ENCODE measurements around the gene SERTM2.
A peak's percentile ranks its signal among the peaks of the same experiment; 100 is the strongest.
"Not testable (repeated sequence)": the region's sequence is repeated elsewhere in the genome, so short reads cannot be mapped to it uniquely, and the experiment has no call there.

SERTM2 gene

DNA sequence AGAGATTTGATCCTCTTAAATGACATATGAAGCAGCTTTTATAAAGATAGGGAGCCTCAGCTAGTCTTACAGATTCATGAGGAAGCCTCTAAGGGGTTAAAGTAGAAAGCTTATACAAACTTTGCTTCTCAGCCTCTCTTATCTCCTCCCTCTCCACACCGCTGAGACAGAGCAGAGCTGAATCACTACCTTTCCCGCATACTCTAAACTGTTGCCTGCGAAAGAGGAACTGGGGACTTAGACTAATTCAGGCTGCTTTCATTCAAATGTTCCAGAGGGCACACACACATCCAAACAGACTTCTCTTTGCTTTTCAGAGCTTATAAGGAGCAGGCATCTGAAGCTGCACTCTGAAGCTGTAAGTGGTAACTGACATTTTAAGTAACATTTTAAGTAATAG, at the start of gene SERTM2:
SERTM2 (plus strand) TSS at position 169 of the 400 bp plus-strand sequence. CDS start 7,213 bp downstream, outside the sequence.
- peak; percentile 34 for DNase-seq

GRCh38 chrX:111465669-111466068, 45.8 kb upstream of the SERTM2 start:
- no peak for DNase-seq

GRCh38 chrX:111467896-111468295, 43.5 kb upstream of the SERTM2 start:
- no peak for DNase-seq

DNA sequence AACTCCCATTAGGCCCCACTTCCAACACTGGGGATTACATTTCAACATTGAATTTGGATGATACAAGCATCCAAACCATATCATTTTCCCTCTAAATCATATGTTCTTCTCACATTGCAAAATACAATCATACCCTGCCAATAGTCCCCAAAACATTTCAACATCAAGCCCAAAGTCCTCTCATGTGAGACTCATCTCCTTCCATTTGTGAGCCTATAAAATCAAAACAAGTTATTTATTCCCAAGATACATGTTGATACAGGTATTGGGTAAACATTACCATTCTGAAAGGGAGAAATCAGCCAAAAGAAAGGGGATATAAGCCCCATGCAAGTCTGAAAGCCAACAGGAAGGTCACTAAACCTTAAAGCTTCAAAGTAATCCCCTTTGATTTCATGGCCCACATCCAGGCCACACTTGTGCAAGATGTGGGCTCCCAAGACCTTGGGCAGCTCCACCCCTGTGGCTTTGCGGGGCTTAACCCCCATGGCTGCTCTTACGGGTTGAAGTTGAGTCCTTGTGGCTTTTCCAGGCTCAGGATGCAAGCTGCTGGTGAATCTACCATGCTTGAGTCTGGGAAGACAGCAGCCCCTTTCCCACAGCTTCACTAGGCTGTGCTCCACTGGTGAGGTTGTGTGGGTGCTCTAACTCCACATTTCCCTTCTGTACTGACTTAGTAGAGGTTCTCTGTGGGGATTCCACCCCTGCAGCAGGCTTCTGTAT, 40.6 kb upstream of the SERTM2 start:
- DNase-seq: no peak

- DNase-seq: no peak
Observed at GRCh38 chrX:111481896-111482295, 29.5 kb upstream of the SERTM2 start.

DNA sequence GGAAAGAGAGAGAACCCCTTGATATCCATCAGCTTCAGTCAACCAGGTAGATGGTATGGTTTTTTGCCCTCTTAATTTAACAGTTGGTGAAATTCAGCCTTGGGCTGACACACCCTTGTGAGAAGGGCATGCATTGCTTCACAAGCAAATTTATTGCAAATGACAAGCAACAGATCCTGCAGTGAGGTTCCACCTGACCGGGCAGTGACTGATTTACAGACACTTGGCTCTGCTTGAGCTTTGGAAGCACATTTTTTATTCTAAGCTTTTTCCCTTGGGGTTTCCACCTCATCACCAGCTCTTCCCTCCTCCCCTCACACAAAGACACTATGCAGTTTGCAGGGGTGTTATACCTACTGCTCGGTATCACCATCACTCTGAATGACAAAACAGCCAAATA, 28.3 kb upstream of the SERTM2 start:
- no peak for DNase-seq

DNA sequence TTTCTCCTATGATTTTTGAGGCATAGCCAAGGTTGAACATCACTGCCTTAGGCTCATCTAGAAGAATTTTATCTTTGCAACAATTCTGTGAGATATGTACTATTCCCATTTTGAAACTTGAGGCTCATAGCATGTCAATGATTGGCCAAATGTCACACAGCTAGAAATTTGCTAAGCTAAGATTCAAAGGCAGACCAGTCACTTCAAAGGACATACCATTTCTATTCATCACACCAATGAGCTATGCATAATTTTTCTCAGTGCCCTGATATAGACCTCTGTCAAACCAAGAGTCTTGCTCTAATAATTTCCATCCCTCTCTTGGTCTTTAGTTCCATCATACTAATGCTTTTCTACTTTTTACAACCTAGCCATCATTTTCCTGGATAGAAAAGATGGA, 27.6 kb upstream of the SERTM2 start:
- DNase-seq: no peak

DNA sequence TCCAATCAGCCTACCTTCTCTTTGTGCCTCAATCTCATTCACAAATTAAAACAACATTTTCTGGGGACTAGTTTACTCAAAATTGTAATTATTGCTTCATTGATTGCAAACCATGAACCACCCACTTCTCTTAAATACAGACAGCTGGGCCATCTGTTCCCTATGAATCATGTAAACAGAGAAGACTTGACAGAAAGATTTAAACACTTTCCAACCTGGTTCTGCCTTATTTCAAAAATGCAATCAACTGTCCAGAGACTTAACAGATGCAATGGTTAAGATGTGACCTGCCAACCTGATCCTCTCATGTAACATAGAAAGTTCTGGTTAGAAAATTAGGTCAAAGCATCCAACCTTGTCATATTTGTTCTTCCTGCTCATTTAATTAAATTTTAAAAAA, 20.8 kb upstream of the SERTM2 start:
- no peak for DNase-seq

- DNase-seq: no peak
Observed at GRCh38 chrX:111492085-111492484, 19.4 kb upstream of the SERTM2 start.

DNA sequence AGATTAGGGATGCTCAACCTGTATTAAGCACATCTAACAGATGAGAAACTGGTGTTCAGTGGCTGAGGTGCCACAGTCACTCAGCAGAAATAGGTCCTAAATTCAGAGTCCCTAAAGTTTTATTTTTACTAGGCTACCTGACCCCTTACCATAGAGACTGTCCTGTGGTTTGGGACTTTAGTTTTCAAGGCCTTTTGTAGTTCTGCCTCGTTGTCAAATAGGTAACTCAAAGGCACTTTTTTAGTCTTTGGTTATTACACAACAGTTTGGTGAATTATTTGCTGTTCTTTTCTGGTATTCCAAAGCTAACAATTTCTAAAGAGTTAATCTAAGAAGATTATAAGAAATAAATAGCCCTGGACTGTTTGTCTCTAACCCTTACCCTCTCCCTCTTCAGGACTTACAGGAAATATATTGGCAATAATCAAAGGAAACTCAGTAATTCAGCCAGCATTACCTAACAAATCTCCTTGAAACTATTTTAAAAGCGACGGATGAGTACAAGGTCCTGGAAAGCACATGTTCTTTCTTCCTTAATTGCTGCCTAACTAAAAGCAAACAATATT, 12.8 kb upstream of the SERTM2 start:
- DNase-seq: no peak

DNA sequence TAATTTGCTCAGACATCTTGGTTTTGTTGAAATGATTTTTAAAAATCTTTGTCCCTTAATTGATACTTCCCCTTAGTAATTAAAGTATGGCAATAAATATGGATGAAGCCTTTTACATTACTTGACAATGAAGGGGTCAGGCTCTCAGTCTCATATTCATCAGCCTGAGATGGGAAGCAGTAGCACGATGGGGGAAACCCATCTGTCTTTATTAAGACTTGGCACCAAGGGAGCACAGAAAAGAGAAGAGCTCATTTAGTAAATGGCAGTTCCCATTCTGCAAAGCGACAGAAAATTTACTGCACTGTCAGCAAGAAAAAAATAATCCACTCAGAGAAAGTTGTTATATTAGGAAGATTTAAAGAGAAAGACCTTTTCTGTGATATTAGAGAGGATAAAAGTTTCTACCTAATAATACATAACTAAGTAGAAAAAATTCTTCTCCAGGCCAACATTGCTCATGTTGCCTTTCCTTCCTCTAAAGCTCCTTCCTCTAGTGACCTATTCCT, 7.9 kb upstream of the SERTM2 start:
- no peak for DNase-seq

DNA sequence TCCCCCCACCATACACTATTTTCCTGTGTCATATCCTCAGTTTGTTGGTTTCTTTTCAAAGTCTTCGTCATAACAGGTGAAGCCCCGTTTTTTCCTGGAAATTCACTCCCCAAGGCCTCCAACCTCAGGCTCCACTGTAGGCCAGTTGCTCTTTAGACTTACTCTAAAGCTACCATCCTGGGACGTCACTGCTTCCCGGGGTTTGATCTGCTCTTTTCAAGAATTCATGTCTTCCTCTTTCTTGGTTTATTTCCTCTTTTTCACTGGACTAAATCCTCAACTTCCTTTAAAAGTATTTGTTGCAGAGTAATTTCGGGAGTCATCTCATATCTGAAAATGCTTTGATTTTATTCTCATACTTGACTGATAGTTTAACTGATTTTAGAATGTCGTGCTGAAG, 6.5 kb upstream of the SERTM2 start:
- DNase-seq: no peak

DNA sequence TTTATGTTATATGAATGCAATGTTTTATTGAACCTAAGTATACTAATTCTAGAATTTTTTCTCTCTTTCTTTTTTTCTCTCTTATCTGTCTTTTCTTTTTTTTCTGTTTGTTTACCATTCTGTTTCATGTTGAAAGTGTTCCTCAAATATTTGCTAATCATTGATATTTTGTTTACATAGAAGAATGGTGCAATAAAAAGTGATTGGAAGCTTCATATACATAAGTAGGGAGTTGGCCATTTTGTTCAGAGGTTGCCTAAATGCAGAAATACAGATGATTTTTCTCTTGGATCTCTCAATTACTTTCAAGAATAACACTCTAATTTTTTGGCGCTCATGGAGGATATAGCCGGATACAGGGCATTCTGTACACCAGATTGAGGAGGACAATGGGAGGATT, 5.7 kb upstream of the SERTM2 start:
- no peak for DNase-seq

DNA sequence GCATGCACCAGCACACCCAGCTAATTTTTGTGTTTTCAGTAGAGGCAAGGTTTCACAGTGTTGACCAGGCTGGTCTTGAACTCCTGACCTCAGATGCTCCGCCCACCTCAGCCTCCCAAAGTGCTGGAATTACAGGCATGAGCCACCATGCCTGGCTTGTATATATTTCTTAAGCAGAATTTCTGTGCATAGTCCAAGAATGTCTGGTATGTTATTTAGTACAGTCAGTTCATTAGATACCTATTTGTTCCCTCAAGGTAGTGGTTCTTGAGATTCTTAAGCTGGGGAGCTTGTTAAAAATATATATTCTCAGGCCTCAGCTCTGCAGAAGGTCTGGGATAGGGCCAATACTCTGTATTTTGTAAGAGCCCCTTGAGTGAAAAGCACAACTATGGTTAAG, 4.6 kb upstream of the SERTM2 start:
- DNase-seq: no peak

DNA sequence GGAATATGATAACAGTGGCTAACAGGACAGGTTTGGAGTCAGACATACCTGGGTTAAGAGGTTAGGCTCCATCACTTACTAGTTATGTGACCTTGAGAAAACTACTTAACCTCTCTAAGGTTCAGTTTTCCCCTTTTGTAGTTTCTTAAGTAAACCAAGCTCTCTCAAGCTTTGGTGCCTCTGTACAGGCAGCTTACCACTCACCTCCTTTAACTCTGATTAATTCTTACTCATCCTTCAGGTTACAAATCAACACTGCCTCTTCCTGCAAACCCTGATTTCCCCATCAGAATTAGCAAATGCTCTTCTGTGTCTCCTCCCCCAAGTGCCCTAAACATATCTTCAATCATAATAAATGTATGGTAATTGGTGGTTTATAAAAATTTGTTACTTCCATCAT, 3.5 kb upstream of the SERTM2 start:
- DNase-seq: no peak

GRCh38 chrX:111515298-111515697, 3.9 kb downstream of the SERTM2 start:
- no peak for DNase-seq

GRCh38 chrX:111518667-111519066, 7.2 kb downstream of the SERTM2 start:
- no peak for DNase-seq

- no peak for DNase-seq
Observed at GRCh38 chrX:111519215-111519614, 7.8 kb downstream of the SERTM2 start.

GRCh38 chrX:111520506-111520905, 9.1 kb downstream of the SERTM2 start:
- no peak for DNase-seq

DNA sequence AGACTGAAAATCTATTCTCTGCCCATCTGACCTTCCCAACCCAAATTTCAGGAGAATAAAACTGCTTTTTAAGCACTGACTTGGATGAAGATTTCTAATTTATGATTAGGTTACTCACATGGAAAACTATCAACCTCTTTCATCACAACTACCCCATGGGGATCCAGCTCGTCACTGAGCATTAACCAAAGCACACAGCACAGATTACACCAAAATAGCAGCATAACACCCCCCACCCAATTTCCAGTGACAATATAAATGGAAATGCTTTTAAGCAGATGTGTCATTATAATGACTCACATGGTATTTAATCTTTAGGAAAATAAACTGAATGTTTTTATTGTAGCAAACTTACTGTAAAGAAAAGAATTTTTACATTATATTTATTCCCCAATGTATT, 9.7 kb downstream of the SERTM2 start:
- DNase-seq: no peak

GRCh38 chrX:111543212-111543741, 31.8 kb downstream of the SERTM2 start:
- DNase-seq: no peak

DNA sequence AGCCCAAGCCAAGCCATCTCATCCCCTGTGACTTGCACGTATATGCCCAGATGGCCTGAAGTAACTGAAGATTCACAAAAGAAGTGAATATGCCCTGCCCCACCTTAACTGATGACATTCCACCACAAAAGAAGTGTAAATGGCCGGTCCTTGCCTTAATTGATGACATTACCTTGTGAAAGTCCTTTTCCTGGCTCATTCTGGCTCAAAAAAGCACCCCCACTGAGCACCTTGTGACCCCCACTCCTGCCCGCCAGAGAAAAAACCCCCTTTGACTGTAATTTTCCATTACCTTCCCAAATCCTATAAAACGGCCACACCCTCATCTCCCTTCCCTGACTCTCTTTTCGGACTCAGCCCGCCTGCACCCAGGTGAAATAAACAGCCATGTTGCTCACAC, 37.8 kb downstream of the SERTM2 start:
- DNase-seq: not testable (repeated sequence)

DNA sequence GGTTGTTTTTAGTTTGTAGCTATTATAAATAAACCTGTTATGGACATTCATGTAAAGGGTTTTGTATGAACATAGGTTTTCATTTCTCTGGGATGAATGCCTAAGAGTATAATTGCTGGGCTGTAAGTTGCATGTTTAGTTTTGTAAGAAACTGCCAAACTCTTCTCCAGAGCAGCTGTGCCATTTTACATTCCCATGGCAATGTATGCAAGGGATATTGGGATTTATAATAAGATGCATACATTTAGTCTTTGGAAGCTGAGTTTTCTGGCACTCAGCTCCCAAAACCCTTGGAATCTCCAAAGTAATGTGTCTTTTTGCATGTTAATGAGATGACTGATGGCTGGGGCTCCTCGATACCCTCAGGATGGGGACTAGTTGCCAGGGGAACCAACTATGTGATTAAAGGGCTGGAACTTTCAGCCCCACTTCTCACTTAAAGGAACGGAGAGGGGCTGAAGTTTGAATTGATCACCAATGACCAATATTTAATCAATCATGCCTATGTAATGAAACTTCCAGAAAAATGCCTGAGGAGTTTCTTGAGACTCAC, 44.0 kb downstream of the SERTM2 start:
- DNase-seq: no peak

- DNase-seq: no peak
Observed at GRCh38 chrX:111560801-111561200, 49.4 kb downstream of the SERTM2 start.
